PC-3 (cell line): ENCODE data around the gene COL2A1.

ENCODE experiments used
- CTCF ChIP-seq: fragments of 300-600 bp; sonication (generic); conservative IDR thresholded peaks from 2 replicates; pipeline ENCODE4 v1.5.1; 2017; ENCODE audit warnings: antibody characterized with exemption, low read depth, mild to moderate bottlenecking, low read length
- EZH2 ChIP-seq: fragments of 300-600 bp; sonication (generic); IDR thresholded peaks from one replicate; pipeline ENCODE4 v1.6.1; 2017; ENCODE audit warnings: antibody characterized with exemption, mild to moderate bottlenecking, low read length; ENCODE audit not compliant: unreplicated experiment

DNA sequence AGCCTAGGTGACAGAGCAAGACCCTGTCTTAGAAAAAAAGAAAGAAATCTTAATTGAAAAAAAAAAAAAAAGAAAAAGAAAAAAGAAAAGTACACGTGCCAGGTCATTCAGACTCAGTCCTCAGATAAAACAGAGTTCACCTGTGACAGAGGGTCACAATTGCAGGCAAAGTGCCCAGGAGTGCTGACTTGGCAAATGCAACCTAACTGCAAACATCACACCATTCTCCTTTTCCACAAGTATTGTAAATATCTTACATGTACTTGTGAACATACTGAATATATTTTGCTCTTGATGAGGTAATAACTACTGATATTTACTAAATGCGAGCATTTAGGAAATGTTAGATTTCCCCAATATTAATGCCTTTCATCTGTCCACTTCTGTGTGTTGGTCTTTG is 9.0 kb upstream of the COL2A1 start:
- no peak for TF ChIP-seq CTCF
- no peak for TF ChIP-seq EZH2
